HG02798 (cell line): Measurements from ENCODE around the gene LMNTD2.

Experiments used
- ATAC-seq: cut with Tn5 transposase; IDR thresholded peaks from one replicate; pipeline ENCODE4 v1.9.1; 2021; ENCODE audit warnings: mild to moderate bottlenecking; ENCODE audit not compliant: unreplicated experiment, poor library complexity

Gene LMNTD2, protein sequence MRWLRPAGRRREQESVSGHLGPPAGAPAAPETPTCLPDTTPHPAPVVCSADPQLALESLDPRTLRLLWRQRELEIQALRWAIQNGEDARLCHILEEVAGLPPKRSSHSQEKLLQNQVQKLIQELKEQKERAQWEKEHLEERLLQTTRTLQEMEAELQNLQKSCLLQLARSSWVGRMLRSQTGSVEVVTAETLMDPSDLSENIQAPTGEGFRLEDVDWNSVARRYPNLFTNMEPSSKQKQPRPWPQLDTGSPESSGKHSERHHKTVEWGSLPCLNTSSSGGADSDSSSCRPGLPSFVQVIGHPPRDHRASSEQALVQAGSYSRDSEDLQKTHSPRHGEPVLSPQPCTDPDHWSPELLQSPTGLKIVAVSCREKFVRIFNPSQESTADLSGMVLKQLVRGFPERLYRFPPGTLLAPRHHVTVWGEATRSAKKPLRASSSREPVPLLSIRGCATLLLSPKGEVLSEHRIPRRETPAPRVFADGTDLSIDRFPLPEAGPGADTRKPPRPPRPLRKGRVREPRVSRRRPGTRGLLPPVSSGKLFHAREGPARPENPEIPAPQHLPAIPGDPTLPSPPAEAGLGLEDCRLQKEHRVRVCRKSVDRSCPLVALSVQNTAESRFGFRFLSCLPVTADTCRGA

DNA sequence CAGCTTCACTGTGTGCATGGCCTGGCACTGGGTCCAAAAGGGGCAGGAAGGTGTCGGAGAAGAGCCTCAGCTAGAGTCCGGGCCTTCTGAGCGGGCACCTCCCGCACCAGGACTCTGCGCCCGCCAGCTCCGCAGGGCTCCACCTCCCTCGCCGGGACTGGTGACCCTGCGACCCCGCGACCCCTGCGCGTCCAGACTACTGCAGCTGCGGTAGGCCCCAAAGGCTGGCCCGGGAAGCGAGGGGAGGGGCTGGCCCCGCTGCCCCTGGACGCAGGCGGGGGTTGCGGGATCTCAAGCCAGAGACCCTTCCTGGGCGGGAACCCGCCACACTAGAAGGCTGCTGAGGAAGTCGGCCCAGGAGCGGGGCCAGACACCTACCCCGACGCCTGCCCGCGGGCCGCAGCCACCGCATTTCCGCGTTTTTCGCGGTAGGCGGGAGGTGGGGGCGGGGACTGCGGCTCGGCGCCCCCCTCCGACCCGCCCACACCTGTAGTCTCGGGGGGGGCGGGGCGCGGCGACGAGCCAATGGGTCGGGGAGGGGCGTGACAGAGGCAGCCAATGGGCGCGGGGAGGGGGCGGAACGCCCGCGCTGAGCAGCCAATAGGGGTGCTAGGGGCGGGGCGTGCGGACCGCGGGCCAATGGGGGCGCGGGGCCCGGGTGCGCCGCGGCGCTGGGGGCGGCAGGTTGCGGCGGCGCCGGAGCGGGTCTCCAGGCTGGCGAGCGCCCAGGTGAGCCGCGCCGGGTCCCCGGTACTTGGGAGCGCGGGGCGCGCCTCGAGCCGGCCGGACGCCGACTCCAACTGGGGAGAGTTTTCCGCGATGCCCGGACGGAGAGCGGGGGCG is at the start of gene LMNTD2, which contains the start of gene RASSF7:
LMNTD2 (minus strand) TSS at position 434 of the 843 bp plus-strand sequence; CDS start at position 412, 22 bp downstream.
RASSF7 (plus strand) TSS at position 666 of the 843 bp plus-strand sequence. CDS start 799 bp downstream, outside the sequence.
- ATAC-seq, result peak; percentile 87

DNA sequence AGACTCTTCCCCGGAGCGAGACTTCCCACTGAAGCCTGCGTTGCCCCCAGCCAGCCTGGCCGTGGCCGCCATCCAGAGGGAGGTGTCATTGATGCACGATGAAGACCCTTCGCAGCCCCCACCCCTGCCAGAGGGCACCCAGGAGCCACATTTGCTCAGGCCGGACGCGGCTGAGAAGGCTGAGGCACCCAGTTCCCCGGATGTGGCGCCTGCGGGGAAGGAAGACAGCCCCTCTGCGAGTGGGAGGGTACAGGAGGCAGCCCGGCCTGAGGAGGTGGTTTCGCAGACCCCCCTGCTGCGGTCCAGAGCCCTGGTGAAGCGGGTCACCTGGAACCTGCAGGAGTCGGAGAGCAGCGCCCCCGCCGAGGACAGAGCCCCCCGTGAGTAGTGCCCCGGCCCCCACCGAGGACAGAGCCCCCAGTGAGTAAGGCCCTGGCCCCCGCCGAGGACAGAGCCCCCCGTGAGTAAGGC is 48.8 kb upstream of the LMNTD2 start:
- no peak for ATAC-seq

DNA sequence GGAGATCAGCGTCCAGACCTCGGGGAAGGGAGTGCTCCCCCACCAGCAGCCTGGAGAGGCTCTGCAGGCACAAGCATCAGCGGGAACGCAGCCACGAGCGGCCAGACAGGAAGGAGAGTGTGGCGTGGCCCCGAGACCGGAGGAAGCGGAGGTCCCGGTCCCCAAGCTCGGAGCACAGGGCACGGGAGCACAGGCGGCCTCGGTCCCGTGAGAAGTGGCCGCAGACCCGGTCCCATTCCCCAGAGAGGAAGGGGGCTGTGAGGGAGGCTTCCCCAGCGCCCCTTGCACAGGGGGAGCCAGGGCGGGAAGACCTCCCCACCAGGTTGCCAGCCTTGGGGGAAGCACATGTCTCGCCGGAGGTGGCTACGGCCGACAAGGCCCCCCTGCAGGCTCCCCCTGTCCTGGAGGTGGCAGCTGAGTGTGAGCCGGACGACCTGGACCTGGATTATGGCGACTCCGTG is 48.3 kb upstream of the LMNTD2 start:
- no peak for ATAC-seq

DNA sequence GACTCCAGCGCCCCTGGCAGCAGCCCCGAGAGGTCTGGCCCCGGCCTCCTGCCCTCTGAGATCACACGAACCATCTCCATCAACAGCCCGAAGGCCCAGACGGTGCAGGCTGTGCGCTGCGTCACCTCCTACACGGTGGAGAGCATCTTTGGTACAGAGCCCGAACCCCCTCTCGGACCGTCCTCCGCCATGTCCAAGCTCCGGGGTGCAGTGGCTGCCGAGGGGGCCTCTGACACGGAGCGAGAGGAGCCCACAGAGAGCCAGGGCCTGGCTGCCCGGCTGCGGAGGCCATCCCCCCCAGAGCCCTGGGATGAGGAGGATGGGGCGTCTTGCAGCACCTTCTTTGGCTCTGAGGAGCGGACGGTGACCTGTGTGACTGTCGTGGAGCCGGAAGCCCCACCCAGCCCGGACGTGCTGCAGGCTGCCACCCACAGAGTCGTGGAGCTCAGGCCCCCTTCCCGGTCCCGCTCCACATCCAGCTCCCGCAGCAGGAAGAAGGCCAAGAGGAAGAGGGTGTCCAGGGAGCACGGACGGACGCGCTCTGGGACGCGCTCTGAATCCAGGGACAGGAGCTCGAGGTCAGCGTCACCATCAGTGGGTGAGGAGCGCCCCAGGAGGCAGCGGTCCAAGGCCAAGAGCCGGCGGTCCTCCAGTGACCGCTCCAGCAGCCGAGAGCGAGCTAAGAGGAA is 47.6 kb upstream of the LMNTD2 start:
- no peak for ATAC-seq

DNA sequence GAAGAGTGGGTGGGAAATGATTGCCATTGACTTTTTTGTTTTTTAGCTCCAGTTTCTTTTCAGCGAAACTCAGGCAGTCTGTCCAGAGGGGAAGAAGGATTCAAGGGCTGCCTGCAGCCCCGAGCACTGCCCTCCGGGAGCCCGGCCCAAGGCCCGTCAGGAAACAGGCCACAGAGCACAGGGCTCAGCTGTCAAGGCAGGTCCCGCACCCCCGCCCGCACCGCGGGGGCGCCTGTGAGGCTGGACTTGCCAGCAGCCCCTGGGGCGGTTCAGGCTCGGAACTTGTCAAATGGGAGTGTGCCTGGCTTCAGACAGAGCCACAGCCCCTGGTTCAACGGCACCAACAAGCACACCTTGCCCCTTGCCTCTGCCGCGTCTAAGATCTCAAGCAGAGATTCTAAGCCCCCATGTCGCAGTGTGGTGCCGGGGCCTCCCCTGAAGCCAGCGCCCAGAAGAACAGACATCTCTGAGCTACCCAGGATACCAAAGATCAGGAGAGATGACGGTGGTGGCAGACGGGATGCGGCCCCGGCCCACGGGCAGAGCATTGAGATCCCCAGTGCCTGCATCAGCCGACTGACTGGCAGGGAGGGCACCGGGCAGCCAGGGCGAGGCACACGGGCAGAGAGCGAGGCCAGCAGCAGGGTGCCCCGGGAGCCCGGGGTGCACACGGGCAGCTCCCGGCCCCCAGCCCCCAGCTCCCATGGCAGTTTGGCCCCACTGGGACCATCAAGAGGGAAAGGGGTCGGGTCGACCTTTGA is 46.7 kb upstream of the LMNTD2 start:
- no peak for ATAC-seq

DNA sequence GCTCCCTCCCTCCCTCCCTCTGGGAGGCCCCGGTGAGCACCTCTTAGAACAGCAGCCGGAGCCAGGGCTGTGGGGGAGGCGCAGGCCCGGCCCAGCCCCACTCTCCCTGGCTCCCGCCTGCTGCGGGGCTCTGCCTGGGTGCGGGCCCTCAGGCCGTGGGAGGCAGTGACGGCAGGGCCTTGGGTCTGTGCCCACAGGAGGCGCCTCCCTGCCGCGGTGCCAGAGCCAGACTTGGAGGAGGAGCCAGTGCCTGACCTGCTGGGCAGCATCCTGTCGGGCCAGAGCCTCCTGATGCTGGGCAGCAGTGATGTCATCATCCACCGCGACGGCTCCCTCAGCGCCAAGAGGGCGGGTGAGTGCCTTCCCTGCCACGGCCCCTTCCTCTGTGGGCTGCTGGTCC is 45.7 kb upstream of the LMNTD2 start:
- no peak for ATAC-seq

DNA sequence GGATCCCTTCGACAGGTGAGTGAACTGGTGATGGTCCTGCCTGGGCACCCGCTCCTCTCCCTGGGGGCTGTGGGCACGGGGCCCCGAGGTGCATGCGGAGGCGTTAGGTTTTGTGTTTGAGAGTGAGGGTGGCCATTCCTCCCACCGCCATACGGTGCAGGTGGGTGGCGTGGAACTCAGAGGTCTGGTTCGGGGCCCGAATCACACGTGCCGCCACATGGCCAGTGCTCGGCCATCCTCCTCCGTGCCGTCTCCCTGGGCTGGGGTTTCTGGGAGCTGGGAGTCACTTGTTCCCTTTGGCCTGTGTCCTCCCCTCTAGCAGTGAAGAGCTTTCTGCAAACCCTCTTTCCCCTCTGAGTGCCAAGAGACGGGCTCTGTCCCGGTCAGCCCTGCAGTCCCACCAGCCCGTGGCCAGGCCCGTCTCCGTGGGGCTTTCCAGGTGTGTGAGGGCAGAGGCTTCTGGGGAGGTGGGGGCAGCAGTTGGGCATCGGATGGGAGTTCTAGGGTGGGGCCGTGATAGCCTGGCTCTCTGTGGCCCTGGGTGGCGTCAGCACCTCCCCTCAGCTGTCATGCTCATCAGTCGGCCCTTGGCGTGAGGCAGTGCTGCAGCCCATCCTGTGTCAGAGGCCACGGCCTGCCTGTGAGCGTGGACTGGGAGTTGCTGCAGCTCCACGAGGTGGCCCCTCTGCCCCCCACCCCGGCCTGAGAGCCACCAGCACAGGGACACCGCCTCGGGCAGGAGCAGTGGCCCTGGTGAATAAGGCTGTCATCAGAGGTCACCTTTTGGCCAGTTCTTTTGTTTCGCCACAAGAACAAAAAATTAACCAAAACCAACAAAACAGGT is 45.0 kb upstream of the LMNTD2 start:
- ATAC-seq, result no peak

DNA sequence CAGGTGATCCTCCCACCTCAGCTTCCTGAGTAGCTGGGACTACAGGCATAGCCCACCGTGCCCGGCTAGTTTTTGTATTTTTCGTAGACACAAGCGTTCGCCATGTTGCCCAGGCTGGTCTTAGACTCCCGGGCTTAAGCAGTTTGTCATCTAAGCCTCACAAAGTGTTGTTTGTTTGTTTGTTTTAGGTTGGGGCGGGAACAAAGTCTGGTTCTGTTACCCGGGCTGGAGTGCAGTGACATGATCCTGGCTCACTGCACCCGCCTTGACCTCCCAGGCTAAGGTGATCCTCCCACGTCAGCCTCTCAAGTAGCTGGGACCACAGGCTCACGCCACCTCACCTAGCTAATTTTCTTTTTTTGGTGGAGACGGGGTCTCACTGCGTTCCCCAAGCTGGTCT is 42.6 kb upstream of the LMNTD2 start:
- no peak for ATAC-seq

DNA sequence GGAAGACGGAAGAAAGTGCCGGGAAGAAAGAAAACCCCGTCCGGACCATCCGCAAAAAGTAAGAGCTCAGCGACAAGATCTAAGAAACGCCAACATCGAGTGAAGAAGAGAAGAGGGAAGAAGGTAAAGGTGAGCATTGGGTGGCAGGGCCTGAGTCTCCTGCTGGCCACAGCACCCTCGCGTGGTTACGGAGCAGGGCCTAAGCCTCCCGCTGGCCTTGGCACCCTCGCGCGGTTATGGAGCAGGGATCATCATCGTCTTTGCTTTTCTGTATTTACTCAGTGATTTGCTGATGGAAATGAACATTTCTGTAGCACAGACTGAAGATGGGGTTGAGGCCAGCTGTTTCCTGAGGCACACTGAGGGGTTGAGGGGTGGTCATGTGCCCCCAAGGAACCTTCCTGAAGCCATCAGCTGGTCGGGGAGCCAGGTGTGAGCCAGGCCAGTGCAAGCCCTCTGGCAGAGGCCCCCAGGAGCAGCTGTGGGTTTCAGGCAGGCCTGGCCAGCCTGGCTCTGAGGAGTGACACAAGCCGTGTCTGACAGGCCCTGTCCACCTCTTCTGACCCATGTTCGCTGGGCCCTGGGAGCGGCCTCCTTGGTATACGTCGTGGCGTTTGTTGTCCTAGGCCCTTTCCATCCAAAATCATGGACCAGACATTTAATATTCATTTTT is 41.2 kb upstream of the LMNTD2 start:
- ATAC-seq, result no peak

DNA sequence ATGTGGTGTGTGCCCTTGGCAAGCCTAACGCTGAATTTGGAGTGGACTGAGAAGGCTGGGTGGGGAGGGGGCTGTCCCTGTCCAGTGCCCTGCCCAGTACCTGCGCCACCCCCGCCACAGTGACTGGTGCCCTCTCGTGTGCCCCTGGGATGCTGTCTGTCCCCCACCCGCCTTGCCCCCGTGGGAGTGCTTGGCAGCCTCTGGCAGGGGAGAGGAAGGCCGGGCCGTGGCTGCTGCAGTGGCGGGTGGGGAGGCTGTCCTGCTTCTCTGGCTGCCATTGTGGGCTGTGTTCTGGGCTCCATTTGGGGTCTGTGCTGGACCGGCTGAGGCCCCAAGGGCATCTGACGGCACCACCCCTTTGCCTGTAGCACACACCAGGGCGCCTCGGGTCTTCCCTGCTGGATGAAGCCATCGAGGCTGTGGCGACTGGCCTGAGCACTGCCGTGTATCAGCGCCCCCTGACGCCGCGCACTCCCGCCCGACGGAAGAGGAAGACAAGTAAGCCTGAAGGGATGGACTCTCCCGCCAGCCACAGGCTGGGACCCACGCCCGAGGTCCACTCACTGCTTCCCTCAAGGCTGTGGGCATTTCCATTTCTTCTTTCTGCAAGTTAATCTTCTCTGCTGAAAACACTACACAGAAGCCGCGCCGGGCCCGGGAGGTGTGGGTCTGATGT is 37.6 kb upstream of the LMNTD2 start:
- ATAC-seq, result no peak

DNA sequence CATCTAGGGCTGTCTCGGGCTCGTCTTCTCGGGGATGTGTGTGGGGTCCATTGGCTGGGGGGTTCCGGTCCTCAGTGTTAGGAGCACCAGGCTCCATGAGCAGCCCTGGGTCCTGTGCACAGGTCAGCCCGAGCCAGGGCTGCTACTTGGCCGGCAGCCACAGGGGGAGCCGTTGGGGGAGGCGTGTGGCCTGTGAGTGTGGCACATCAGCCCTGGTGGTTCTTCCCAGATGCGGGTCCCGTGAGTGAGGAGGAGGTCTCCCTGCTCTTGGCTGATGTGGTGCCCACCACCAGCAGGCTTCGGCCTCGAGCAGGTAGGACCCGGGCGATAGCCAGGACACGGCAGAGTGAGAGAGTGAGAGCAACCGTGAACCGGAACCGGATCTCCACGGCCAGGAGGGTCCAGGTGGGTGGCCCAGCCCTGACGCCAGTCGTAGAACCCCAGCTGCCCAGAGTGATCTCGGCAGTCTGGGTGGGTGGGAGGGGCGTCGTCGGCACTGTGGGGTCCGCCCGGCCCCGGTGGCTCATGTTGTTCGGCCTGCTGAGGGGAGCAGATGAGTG is 36.7 kb upstream of the LMNTD2 start:
- ATAC-seq, result no peak

DNA sequence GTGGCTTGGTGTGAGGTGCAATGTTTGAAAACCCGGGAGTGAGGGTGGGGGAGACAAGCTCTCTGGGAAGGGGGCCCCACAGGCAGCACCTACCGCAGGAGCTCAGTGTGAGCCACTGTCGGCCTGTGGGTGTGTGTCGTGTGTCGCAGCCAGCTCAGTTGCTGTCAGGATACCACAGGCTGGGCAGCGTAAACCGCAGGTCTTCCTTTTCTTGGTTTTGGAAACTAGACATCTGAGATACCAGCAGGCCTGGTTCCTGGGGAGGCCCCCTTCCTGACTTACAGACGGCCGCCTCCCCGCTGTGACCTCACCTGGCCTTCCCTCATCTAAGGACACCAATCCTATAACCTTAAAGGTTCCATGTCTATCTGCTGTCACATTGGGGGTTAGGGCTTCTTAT is 35.8 kb upstream of the LMNTD2 start:
- ATAC-seq, result no peak

DNA sequence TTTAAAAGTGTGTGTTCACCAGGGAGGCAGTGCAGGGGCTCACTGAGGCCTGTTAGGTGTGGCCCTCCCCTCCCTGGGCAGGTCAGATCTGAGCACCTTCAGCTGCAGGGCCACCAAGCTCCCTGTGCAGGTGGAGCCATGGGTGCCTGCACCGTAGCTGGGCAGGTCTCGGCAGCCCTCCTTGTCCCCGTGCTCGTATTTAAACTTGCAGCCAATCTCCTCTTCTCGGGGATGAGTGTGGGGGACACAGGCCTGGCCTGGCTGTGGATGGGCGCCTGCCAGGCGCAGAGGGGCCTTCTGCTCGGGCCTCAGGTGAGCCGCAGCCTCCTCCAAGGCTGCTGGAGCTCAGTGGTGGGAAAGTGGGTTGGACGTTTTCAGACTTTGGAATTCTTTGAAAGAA is 34.9 kb upstream of the LMNTD2 start:
- ATAC-seq, result no peak

DNA sequence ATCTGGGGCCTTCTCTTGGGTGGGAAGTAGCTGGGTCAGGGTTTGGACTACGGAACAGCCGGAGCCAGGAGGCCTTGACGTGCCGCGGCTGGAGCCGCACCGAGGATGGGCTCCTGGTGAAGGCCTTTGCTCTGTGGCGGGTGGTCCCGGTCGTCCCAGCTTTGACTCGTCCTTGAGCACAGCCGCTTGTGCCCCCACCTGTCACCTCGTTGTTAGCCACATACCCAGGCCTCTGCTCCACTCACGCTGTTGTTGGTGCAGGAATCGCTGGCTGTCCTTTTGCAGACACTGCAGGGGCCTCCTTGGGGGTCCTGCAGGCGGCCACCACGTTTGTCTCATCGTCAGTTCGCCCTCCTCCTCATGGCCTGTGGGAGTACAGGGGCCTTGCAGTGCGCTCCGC is 32.8 kb upstream of the LMNTD2 start:
- ATAC-seq, result no peak

DNA sequence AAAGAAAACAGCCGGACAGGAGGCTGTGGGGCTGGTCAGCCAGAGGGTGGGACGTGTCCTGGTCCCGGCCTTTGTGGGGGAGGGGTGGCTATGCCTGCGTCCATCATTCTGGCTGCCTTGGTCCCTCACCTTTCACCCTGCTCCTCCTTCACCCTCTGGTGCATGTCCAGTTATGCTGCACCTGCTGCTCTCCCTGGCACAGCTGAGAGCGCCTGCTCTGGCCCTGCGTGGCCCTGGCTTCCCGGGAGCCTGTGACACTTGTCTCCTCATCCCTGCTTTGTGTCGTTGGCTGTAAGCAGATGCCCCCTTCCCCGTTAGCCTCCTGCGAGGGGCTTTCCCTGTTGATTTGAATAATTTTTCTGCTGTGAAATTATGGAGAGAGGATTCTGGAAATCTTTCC is 32.4 kb upstream of the LMNTD2 start:
- no peak for ATAC-seq

DNA sequence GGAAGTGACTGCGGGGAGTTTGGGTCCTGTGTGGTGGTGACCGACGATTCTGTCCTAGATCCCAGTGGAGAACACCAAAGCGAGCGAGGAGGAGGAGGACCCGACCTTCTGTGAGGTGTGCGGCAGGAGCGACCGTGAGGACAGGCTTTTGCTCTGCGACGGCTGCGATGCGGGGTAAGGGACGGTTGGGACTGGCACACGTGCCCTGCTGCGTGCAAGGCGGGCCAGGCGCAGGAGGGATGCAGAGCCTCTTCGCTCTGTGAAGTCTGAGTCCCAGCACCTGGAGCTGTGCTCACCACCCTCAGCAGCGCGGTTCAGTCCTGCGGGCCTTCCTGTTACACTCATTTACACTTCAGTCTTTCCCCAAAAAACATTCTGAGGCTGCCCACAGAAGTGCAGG is 32.0 kb upstream of the LMNTD2 start:
- no peak for ATAC-seq

DNA sequence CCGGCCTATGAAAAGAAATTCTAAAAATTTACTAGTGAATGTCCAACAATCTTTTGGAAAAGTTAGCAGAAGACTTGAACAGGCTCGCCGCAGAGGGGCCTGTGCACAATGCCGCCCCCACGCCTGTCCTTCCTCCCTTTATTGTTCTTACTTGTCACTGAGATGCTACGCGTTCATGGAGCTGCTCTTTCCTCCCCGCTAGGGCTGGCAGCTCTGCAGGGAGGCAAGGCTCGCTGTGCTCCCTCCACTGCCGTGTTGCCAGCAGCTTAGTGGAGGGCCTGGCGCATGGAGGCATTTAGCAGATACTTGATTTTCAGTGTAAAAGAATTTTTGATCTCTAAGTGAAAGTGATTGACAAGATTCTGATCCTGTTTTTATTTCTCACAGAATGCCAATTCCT is 30.5 kb upstream of the LMNTD2 start:
- no peak for ATAC-seq
